HL-60 (cell line): ENCODE data around the gene F7.

Experiments
- DNase-seq, 2 experiments: peaks; one replicate each; pipeline ENCODE4 v3.0.0-alpha.2; 2010 to 2020; ENCODE audit warnings: low read depth in 1 of 2, low spot score in 1 of 2
- H3K27ac ChIP-seq: fragments of 250-450 bp; sonication (Bioruptor Pico); replicated peaks from 2 replicates; pipeline ENCODE4 v1.5.1; 2020; ENCODE audit warnings: mild to moderate bottlenecking, moderate library complexity
- H3K27me3 ChIP-seq: fragments of 250-450 bp; sonication (Bioruptor Pico); 2 replicates; pipeline ENCODE4 v1.5.1; 2021; ENCODE audit warnings: mild to moderate bottlenecking, moderate library complexity; ENCODE audit not compliant: insufficient read depth, poor library complexity, severe bottlenecking
- H3K4me3 ChIP-seq: replicated peaks from 2 replicates; pipeline ENCODE4 v1.5.1; 2011; ENCODE audit warnings: mild to moderate bottlenecking, control low read depth, low read length; ENCODE audit not compliant: insufficient read depth
- GABPA ChIP-seq: IDR thresholded peaks from 2 replicates; pipeline ENCODE4 v1.6.1; 2012; ENCODE audit warnings: low read depth
- POLR2AphosphoS5 ChIP-seq: IDR thresholded peaks from 2 replicates; pipeline ENCODE4 v1.6.1; 2012; ENCODE audit warnings: low read depth
- REST ChIP-seq: IDR thresholded peaks from 2 replicates; pipeline ENCODE4 v1.6.1; 2012; ENCODE audit warnings: low read depth; ENCODE audit not compliant: insufficient replicate concordance
- SPI1 ChIP-seq: IDR thresholded peaks from 2 replicates; pipeline ENCODE4 v1.6.1; 2012; ENCODE audit warnings: low read depth, mild to moderate bottlenecking, borderline replicate concordance
- TF ChIP-seq, protein P1 (sequence below): IDR thresholded peaks from one replicate; pipeline ENCODE4 v1.5.1; 2011; ENCODE audit warnings: low read length, control low read depth, inconsistent platforms; ENCODE audit not compliant: insufficient read depth

The F7 gene

DNA sequence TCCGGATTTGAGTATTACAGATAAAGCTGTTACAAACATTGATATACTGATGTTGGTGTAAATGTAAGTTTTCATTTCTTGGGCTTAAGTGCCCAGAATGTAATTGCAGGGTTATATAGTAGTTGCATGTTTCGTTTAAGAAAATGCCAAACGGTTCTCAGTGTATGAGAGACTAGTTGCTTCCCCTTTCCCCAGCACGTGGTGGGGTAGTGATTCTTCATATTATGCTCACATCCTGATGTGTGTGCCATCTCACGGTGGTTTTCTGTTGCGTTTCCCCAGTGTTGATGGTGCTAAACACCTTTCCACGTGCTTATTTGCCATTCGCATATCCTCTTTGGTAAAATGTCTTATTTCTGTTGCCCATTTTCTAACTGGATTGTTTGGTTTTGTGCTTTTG is 34.7 kb upstream of the F7 start:
- Histone ChIP-seq H3K27me3 (peaks cover 4% of the 10 kb centered on the region), H3K27ac (no peak overlapping the region)
- TF ChIP-seq, protein P1, sequence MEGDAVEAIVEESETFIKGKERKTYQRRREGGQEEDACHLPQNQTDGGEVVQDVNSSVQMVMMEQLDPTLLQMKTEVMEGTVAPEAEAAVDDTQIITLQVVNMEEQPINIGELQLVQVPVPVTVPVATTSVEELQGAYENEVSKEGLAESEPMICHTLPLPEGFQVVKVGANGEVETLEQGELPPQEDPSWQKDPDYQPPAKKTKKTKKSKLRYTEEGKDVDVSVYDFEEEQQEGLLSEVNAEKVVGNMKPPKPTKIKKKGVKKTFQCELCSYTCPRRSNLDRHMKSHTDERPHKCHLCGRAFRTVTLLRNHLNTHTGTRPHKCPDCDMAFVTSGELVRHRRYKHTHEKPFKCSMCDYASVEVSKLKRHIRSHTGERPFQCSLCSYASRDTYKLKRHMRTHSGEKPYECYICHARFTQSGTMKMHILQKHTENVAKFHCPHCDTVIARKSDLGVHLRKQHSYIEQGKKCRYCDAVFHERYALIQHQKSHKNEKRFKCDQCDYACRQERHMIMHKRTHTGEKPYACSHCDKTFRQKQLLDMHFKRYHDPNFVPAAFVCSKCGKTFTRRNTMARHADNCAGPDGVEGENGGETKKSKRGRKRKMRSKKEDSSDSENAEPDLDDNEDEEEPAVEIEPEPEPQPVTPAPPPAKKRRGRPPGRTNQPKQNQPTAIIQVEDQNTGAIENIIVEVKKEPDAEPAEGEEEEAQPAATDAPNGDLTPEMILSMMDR: no peak
- TF ChIP-seq POLR2AphosphoS5 (no peak), SPI1 (no peak), REST (no peak), GABPA (no peak)

DNA sequence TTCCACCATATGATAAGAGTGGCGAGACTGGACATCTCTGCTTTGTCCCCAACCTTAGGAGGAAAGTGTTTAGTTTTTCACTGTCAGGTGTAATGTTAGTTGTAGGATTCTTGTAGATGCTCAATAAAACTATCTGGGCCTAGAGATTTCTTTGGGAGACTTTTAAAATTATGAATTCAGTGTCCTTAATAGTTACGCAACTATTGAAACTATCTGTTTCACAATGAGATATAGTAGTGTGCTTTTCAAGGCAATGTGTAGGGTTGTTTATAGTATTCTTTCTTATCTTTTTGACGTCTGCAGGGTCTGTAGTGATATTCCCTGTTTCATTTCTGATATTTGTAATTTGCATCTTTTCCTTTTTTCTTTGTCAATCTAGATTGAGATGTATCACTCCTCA is 33.2 kb upstream of the F7 start:
- Histone ChIP-seq H3K4me3 (no peak overlapping the region), H3K27me3 (peaks cover 4% of the 10 kb centered on the region), H3K27ac (no peak overlapping the region)
- TF ChIP-seq REST (no peak), GABPA (no peak), POLR2AphosphoS5 (no peak), SPI1 (no peak)
- TF ChIP-seq, protein P1: no peak
- no peak for DNase-seq

More for the DNA sequence above, 34.7 kb upstream of the F7 start:
- DNase-seq: peak; percentile 1 to 28
- no peak overlapping the region for H3K4me3 ChIP-seq

- Histone ChIP-seq H3K27ac (no peak overlapping the region), H3K27me3 (peaks cover 4% of the 10 kb centered on the region), H3K4me3 (no peak overlapping the region)
- TF ChIP-seq, protein P1: no peak
- TF ChIP-seq GABPA (no peak), SPI1 (no peak), POLR2AphosphoS5 (no peak), REST (no peak)
- DNase-seq: no peak
Measured at GRCh38 chr13:113073942-113074341, 31.6 kb upstream of the F7 start.
